ENCODE results near the gene FGG.

- TF ChIP-seq CTCF (conservative IDR thresholded peaks at IDR 0.05; ENCODE audit: low read depth, low read length): no peak
- TF ChIP-seq EZH2 (IDR thresholded peaks at IDR 0.05; ENCODE audit: borderline replicate concordance, low read depth, low read length, poor library complexity, severe bottlenecking): no peak
These were observed 5.4 kb upstream of the FGG start for GRCh38 chr4:154617820-154618317.
